Measurements from ENCODE around the gene HUNK. TPM values are rescaled to one million over a fixed set of nuclear protein-coding genes. Genes with fewer than 3 reads are reported as not detected.

The HUNK gene
- total RNA-seq, 2 donors from 2014 or later, result 5.8 to 8.4 TPM

GRCh38 chr21:31914472-31914871, 41.7 kb downstream of the HUNK start:
- Mint-ChIP-seq H3K36me3 (ENCODE audit: low read depth) (peaks cover 7% of the 10 kb centered on the region), H3K27me3 (ENCODE audit: insufficient read depth) (peaks cover 6% of the 10 kb centered on the region), H3K4me1 (peaks cover 47% of the 10 kb centered on the region)

DNA sequence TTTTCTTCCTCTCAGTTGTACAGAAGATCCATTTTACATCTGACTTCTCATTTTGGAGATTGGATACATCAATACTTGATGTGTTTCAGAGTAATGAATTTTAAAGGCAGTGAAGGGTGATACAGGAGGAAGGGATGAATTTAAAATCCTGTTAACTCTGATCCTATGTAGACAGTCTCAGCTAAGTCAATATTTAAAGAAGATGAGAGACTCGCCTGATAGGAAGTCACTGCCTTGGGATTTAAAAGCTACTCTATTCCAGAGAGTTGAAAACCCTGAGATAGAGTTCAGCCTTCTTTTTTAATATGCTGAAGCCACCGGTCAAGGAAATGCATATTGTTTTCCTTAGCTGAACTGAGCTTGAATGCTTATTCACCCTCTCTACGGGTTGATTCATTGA, 42.7 kb downstream of the HUNK start:
- Histone ChIP-seq H3K27ac (ENCODE audit: low read depth, low read length) (no peak overlapping the region), H3K9ac (ENCODE audit: extremely low read depth, low read length, poor library complexity, severe bottlenecking) (no peak overlapping the region), H3K9me3 (ENCODE audit: control insufficient read depth, low read length) (peaks cover 33% of the 10 kb centered on the region), H3K27me3 (ENCODE audit: control insufficient read depth, insufficient read depth, low read length, poor library complexity, severe bottlenecking) (no peaks in the 10 kb centered on the region), H3K4me1 (ENCODE audit: control insufficient read depth, insufficient read depth, low read length) (peaks cover 10% of the 10 kb centered on the region), H3K4me3 (ENCODE audit: low read length) (peak overlapping the region; percentile 5), H3K36me3 (ENCODE audit: control insufficient read depth, insufficient read depth, low read length) (no peaks in the 10 kb centered on the region)
- Mint-ChIP-seq H3K27ac (no peak overlapping the region), H3K4me1 (peaks cover 39% of the 10 kb centered on the region), H3K4me3 (no peak overlapping the region), H3K36me3 (ENCODE audit: low read depth) (peaks cover 7% of the 10 kb centered on the region), H3K27me3 (ENCODE audit: insufficient read depth) (peaks cover 6% of the 10 kb centered on the region), H3K9me3 (peaks cover 21% of the 10 kb centered on the region)
- WGBS, 2 experiments (ENCODE audit: insufficient coverage in 1 of 2, insufficient read length in 1 of 2), result 72 to 85% methylated on average over 2 to 3 of the region's 3 CpGs
- no peak for DNase-seq
- TF ChIP-seq CTCF (conservative IDR thresholded peaks at IDR 0.05), result no peak

More at GRCh38 chr21:31914472-31914871, 41.7 kb downstream of the HUNK start:
- Histone ChIP-seq H3K4me3 (ENCODE audit: low read length) (no peak overlapping the region), H3K9me3 (ENCODE audit: control insufficient read depth, low read length) (peaks cover 22% of the 10 kb centered on the region), H3K9ac (ENCODE audit: extremely low read depth, low read length, poor library complexity, severe bottlenecking) (no peak overlapping the region), H3K27ac (ENCODE audit: low read depth, low read length) (no peak overlapping the region), H3K27me3 (ENCODE audit: control insufficient read depth, insufficient read depth, low read length, poor library complexity, severe bottlenecking) (no peaks in the 10 kb centered on the region), H3K36me3 (ENCODE audit: control insufficient read depth, insufficient read depth, low read length) (no peaks in the 10 kb centered on the region), H3K4me1 (ENCODE audit: control insufficient read depth, insufficient read depth, low read length) (peaks cover 13% of the 10 kb centered on the region)
- no peak overlapping the region for H3K4me3 Mint-ChIP-seq
- WGBS, 2 experiments (ENCODE audit: insufficient coverage in 1 of 2, insufficient read length in 1 of 2), result 85 to 95% methylated on average over 4 of the region's 4 CpGs
- TF ChIP-seq CTCF (conservative IDR thresholded peaks at IDR 0.05), result no peak
- peaks cover 16% of the 10 kb centered on the region for H3K9me3 Mint-ChIP-seq
- DNase-seq, result no peak
- H3K27ac Mint-ChIP-seq, result no peak overlapping the region

DNA sequence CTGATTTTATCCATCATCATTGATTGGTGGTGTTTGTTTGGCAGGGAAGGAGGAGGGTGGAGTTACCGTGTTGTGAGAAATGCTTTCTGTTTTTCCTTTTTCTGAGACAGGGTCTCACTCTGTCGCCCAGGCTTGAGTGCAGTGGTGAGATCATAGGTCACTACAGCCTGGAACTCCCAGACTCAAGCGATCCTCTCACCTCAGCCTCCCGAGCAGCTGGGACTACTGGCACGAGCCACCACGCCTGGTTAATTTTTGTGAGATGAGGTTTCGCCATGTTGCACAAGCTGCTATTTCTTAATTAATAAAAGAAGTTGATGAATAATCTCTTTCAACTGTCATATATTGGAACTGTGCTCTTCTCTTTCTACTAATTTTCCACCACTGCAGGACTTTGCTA, 44.3 kb downstream of the HUNK start:
- H3K27ac Mint-ChIP-seq, result no peak overlapping the region

More for the DNA sequence above, 44.3 kb downstream of the HUNK start:
- peaks cover 29% of the 10 kb centered on the region for H3K4me1 Mint-ChIP-seq
- no peak for DNase-seq
- peaks cover 7% of the 10 kb centered on the region for H3K36me3 Mint-ChIP-seq (ENCODE audit: low read depth)
- WGBS, 2 experiments (ENCODE audit: insufficient coverage in 1 of 2, insufficient read length in 1 of 2), result 94 to 100% methylated on average over 2 to 7 of the region's 7 CpGs
- peaks cover 33% of the 10 kb centered on the region for H3K9me3 ChIP-seq (ENCODE audit: control insufficient read depth, low read length)
- no peaks in the 10 kb centered on the region for H3K36me3 ChIP-seq (ENCODE audit: control insufficient read depth, insufficient read depth, low read length)
- no peak for TF ChIP-seq CTCF (conservative IDR thresholded peaks at IDR 0.05)
- no peak overlapping the region for H3K27ac ChIP-seq (ENCODE audit: low read depth, low read length)
- H3K9me3 Mint-ChIP-seq, result peaks cover 21% of the 10 kb centered on the region
- H3K4me1 ChIP-seq (ENCODE audit: control insufficient read depth, insufficient read depth, low read length), result peaks cover 10% of the 10 kb centered on the region
- no peaks in the 10 kb centered on the region for H3K27me3 ChIP-seq (ENCODE audit: control insufficient read depth, insufficient read depth, low read length, poor library complexity, severe bottlenecking)
- H3K27me3 Mint-ChIP-seq (ENCODE audit: insufficient read depth), result peaks cover 6% of the 10 kb centered on the region
- H3K9ac ChIP-seq (ENCODE audit: extremely low read depth, low read length, poor library complexity, severe bottlenecking), result no peak overlapping the region
- H3K4me3 Mint-ChIP-seq, result no peak overlapping the region
- H3K4me3 ChIP-seq (ENCODE audit: low read length), result no peak overlapping the region
